GM10266 (cell line): ENCODE data around the gene HID1.

Experiments used
- DNase-seq: peaks from one replicate; pipeline ENCODE4 v3.0.0; 2012; ENCODE audit errors: extremely low spot score
- TF ChIP-seq, protein P1 (sequence below): IDR thresholded peaks from 2 replicates; pipeline ENCODE4 v1.5.1; 2012; ENCODE audit warnings: mild to moderate bottlenecking, low read depth; ENCODE audit not compliant: control insufficient read depth, insufficient read depth; ENCODE audit errors: missing control alignments

HID1 gene

DNA sequence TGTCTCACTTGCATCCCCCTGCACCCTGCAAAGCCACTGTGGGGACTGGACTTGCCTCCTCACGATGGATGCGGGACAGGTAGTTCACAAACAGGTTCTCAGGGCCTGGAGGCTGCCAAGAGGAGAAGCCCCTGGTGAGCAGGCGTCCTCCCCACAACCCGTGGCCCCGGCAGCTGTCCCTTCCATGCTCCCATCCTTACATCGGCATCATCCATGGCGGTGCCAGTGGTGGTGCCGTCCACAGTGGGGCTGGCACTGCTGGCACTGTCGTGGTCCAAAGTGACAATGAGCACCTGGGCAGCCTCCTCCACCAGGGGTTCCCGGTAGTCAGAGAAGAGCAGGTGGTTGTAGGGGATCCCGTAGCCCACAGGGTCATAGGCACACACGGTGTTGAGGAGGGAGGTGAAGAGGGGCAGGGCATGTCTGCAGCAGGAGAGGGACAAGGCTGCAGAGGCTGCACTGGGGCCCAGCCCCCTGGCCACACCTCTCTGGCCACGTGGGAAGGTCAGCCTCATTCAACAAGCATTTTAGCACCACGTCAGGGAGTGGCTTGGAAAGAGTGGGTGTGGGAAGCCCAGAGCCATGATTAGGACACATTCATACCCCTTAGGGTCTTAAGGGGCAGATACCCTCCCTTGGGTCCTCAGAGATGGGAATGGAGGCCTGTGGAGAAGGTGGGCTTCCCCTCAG lies 12.6 kb downstream of the HID1 start:
- TF ChIP-seq, protein P1, sequence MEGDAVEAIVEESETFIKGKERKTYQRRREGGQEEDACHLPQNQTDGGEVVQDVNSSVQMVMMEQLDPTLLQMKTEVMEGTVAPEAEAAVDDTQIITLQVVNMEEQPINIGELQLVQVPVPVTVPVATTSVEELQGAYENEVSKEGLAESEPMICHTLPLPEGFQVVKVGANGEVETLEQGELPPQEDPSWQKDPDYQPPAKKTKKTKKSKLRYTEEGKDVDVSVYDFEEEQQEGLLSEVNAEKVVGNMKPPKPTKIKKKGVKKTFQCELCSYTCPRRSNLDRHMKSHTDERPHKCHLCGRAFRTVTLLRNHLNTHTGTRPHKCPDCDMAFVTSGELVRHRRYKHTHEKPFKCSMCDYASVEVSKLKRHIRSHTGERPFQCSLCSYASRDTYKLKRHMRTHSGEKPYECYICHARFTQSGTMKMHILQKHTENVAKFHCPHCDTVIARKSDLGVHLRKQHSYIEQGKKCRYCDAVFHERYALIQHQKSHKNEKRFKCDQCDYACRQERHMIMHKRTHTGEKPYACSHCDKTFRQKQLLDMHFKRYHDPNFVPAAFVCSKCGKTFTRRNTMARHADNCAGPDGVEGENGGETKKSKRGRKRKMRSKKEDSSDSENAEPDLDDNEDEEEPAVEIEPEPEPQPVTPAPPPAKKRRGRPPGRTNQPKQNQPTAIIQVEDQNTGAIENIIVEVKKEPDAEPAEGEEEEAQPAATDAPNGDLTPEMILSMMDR, result no peak
- no peak for DNase-seq

DNA sequence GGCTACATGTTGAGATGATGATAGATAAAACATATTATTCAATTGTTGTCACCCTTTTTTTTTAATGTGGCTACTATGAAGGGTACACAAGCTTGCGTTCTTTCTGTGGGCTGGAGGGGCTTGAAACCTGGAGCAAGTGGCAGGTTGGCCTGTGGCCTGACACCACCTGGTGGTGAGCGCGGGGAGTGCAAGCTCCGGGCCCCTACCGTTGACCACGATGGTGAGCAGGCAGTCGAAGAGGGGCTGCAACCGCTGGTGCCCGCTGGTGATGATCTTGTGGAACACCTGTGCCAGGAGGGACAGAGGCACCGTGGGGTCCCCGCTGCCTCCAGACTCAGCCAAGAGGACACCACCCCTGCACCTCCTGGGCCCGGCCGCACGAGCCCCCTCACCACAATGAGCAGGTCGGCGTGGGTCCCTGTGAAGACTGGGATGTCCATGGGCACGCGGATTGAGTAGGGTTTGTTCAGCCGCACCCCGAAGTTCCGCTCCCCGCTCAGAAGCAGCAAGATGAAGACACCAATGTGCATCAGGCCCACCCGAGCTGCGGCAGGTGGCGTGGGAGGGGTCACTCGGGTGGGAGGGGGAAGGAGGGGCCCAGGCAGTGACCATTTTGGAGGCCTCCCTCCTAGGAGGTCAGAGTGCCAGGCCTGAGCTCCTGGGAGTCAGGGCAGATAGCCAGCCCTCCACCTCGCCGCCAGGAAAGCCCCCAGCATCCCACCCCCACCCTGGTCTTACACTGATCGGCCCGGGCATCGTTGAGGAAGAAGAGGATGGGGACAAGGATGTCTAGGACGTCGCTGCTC lies 14.4 kb downstream of the HID1 start:
- TF ChIP-seq, protein P1, result peak; percentile 93
- peak; percentile 88 for DNase-seq

DNA sequence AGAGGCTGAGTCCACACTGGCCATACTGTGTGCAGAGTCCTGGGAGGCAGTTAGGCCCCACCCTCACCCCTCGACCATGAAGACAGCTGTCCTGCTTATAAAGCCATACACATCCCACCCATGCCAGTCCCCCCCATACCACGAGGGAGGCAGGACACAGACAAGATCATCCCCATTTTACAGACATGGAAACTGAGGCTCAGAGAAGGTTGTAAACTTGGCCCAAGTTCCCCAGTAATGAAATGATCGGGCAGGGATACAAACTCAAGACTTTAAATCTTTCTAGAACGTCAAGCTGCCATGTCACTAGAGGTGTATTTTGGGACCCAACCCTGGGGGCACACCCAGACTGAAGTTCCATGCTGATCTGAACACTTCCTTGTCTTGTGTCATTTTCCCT lies 16.5 kb downstream of the HID1 start:
- DNase-seq, result no peak

DNA sequence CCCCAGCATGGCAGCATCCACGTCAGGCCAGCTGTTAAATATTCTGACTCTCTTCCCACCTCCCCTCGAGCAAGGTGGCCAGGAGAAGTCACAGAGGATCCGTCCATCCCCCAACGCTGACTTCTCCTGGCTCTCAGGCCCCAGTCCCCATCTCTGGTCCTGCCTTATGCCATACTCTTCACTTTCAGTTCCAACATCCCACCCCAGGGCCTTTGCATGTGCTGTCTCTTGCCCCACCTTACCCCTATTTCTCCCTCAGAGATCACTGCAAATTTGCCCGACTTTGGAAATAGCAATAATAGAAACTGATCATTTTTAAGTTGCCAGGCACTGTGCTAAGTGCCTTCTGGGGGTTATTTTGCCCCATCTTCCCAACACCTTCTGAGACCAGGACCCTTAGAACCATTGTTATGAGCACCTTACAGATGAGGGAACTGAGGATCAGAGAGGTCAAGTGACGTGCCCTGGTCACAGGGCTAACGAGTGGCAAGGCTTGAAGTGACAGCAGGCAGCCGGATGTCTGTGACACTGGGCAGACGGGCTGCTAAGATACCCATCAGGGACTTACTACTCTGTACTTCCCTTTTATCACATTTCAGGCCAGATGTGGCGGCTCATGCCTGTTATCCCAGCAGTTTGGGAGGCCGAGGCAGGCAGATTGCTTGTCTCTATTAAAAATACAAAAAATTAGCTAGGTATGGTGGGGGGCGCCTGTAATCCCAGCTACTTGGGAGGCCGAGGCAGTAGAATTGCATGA lies 17.7 kb downstream of the HID1 start:
- TF ChIP-seq, protein P1, result no peak
- no peak for DNase-seq

More for the DNA sequence above, 16.5 kb downstream of the HID1 start:
- TF ChIP-seq, protein P1, result no peak

DNA sequence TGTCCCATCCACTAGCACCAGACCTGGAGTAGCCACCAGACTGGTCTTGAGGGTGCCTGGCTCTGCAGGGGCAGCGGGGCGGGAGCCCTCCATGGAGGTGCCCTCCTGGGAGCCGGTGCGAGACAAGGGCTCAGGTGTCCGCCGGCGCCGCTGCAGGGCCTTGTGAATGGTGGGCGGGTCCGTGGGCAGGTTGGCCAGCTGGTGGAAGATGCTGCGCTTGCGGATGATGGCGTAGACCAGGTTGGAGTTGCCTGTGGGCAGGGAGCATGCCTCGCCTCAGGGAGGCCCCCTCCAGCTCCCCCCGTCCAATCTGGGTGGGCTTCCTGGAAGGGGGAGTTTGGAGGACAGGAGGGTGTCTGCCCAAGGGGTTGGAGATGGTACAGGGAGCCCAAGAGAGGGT lies 18.4 kb downstream of the HID1 start:
- TF ChIP-seq, protein P1, result no peak
- DNase-seq, result no peak

DNA sequence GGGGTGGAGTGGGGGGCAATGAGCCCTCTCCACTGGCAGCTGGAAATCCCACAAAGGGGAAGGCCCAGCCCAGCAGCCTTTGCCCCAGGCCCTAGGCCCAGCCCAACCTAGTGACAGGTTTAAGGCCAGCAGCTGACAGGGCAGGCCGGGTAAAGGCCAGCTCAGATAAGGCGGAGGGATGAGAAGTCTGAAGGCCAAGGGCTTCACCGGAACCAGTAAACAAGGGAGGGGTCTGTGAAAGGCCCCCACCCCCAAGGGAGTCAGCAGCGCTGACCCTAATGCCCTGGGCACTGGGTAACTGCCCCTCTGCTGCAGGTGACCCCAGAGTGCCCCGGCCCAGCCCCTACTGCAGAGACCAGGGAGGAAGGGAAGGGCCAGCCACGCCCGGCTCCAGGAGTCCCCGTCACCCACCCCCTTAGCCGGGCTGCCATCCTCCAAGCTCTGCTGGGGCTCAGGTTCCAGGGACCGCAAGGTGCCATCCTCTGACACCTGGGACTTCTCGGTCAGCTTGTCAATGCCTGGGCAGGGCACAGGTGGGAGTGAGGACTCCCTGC lies 19.3 kb downstream of the HID1 start:
- no peak for DNase-seq
- TF ChIP-seq, protein P1, result no peak
